ENCODE results near the gene RRP36.

GRCh38 chr6:43059168-43060033 is 38.0 kb downstream of the RRP36 start, which contains the start of the genes KLC4 and MRPL2:
- TF ChIP-seq POLR2A (IDR thresholded peaks at IDR 0.05), result peak in 1 of 2 donors; percentile 73
- TF ChIP-seq CTCF (IDR thresholded peaks at IDR 0.05), result no peak

Data from thyroid gland (tissue), 4 donors.